PC-3 (cell line): ENCODE results near the gene CCRL2. TPM values are rescaled to one million over a fixed set of nuclear protein-coding genes. Genes with fewer than 3 reads are reported as not detected.

ENCODE experiments used
- ATAC-seq: fragments of 200-7000 bp; cut with Tn5 transposase; 2 replicates; pipeline ENCODE4 v1.9.1; 2020; ENCODE audit warnings: mild to moderate bottlenecking, moderate library complexity
- BruUV-seq: library from RNA; stranded (reverse); fragments of 400-500 nt; replicated peaks from 2 replicates; lab custom pipeline; 2021; lab: Mats Ljungman, UMichigan
- CTCF ChIA-PET: fragments of 300-600 bp; sonication (Branson Sonifier 250); formaldehyde crosslinking; loops from one replicate; lab custom pipeline; 2022; ENCODE audit warnings: antibody characterized with exemption; lab: Charles Lee
- POLR2A ChIA-PET: fragments of 300-600 bp; sonication (Branson Sonifier 250); formaldehyde crosslinking; loops from one replicate; lab custom pipeline; 2022; ENCODE audit warnings: antibody characterized with exemption; ENCODE audit not compliant: unreplicated experiment; lab: Charles Lee
- DNase-seq: peaks from one replicate; pipeline ENCODE4 v3.0.0-alpha.2; 2015
- H2AFZ ChIP-seq: fragments of 300-600 bp; sonication (generic); 2 replicates; pipeline ENCODE4 v1.6.0; 2016; ENCODE audit warnings: antibody characterized with exemption, low read length
- H3F3A ChIP-seq: fragments of 300-600 bp; sonication (generic); one replicate; pipeline ENCODE4 v1.6.0; 2017; ENCODE audit warnings: antibody characterized with exemption, low read length, control low read depth, mild to moderate bottlenecking; ENCODE audit not compliant: unreplicated experiment
- H3K27ac ChIP-seq: fragments of 300-600 bp; sonication (generic); 2 replicates; pipeline ENCODE4 v1.5.1; 2016; ENCODE audit warnings: mild to moderate bottlenecking, low read length
- H3K27me3 ChIP-seq: fragments of 300-600 bp; sonication (generic); 2 replicates; pipeline ENCODE4 v1.6.1; 2016; ENCODE audit warnings: low read length, mixed read lengths
- H3K36me3 ChIP-seq: fragments of 300-600 bp; sonication (generic); 2 replicates; pipeline ENCODE4 v1.6.1; 2016; ENCODE audit warnings: low read depth, mixed run types, low read length, mixed read lengths
- H3K4me1 ChIP-seq: fragments of 300-600 bp; sonication (generic); 2 replicates; pipeline ENCODE4 v1.5.1; 2016; ENCODE audit warnings: low read length; ENCODE audit not compliant: insufficient read depth
- H3K4me2 ChIP-seq: fragments of 300-600 bp; sonication (generic); 2 replicates; pipeline ENCODE4 v1.6.0; 2016; ENCODE audit warnings: low read length
- H3K4me3 ChIP-seq: fragments of 300-600 bp; sonication (generic); 2 replicates; pipeline ENCODE4 v1.5.1; 2016; ENCODE audit warnings: mild to moderate bottlenecking, low read length, mixed read lengths
- H3K79me2 ChIP-seq: fragments of 300-600 bp; sonication (generic); 2 replicates; pipeline ENCODE4 v1.6.1; 2017; ENCODE audit warnings: low read length, mixed read lengths
- H3K9ac ChIP-seq: fragments of 300-600 bp; sonication (generic); 2 replicates; pipeline ENCODE4 v1.6.0; 2016; ENCODE audit warnings: mild to moderate bottlenecking, low read length
- H3K9me2 ChIP-seq: fragments of 300-600 bp; sonication (generic); replicated peaks from 2 replicates; pipeline ENCODE4 v1.6.1; 2016; ENCODE audit warnings: mixed run types, low read length, mixed read lengths
- H3K9me3 ChIP-seq: fragments of 300-600 bp; sonication (generic); 2 replicates; pipeline ENCODE4 v1.6.1; 2016; ENCODE audit warnings: low read length, mixed read lengths
- H4K20me1 ChIP-seq: fragments of 300-600 bp; sonication (generic); 2 replicates; pipeline ENCODE4 v1.6.1; 2016; ENCODE audit warnings: low read length, mixed read lengths
- EZH2 ChIP-seq: fragments of 300-600 bp; sonication (generic); IDR thresholded peaks from one replicate; pipeline ENCODE4 v1.6.1; 2017; ENCODE audit warnings: antibody characterized with exemption, mild to moderate bottlenecking, low read length; ENCODE audit not compliant: unreplicated experiment
- EZH2phosphoT487 ChIP-seq: fragments of 300-600 bp; sonication (generic); IDR thresholded peaks from 2 replicates; pipeline ENCODE4 v1.6.1; 2018; ENCODE audit warnings: mild to moderate bottlenecking, antibody characterized with exemption, low read length, borderline replicate concordance
- intact Hi-C: fragments of 100-400 bp; cut with micrococcal nuclease; formaldehyde crosslinking; loops from 2 replicates; pipeline ENCODE4 v1.9.0; 2023
- total RNA-seq: library from RNA; depleted of rRNA; stranded (reverse); fragments of >200 nt; gene quantifications from 2 replicates; pipeline ENCODE4 v1.2.3, GENCODE V29; 2014; rRNA removed
- TF ChIP-seq, protein P1 (sequence below): fragments of 300-600 bp; sonication (generic); conservative IDR thresholded peaks from 2 replicates; pipeline ENCODE4 v1.5.1; 2017; ENCODE audit warnings: antibody characterized with exemption, low read depth, mild to moderate bottlenecking, low read length

The CCRL2 gene
- total RNA-seq, 1 experiment from 2014 or later, result 5.5 TPM

DNA sequence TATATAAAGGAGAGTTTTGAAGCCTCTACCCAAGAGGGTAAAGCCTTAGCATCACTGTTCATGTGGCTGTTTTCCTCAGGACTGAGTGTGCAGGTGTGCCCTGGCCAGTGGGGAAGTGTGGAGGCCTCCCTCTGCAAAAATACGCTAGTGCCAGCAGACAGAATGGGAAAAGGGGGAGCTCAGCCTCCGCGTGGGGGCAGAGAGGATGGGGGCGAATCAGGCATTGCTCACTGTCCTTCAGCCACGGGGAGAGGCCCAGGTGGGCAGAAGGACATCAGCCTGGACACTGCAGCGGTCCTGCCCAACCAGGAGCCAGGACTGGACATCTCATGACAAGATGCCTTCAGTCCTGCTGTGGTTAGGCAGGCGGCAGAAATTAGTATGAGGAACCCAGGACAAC, 47.5 kb downstream of the CCRL2 start:
- H3F3A ChIP-seq, result no peaks in the 10 kb centered on the region
- H3K79me2 ChIP-seq, result no peaks in the 10 kb centered on the region
- no peak for DNase-seq
- H3K4me3 ChIP-seq, result no peak overlapping the region
- no peak overlapping the region for H2AFZ ChIP-seq
- intact Hi-C loops, result no loop called here
- no peaks in the 10 kb centered on the region for H3K4me1 ChIP-seq
- H3K36me3 ChIP-seq, result no peaks in the 10 kb centered on the region
- no peak overlapping the region for H3K9ac ChIP-seq
- CTCF ChIA-PET, result no interaction called here
- no peaks in the 10 kb centered on the region for H3K9me2 ChIP-seq
- ATAC-seq, result no peak
- H3K4me2 ChIP-seq, result no peak overlapping the region
- H4K20me1 ChIP-seq, result no peaks in the 10 kb centered on the region
- no peaks in the 10 kb centered on the region for H3K9me3 ChIP-seq
- H3K27ac ChIP-seq, result no peak overlapping the region
- POLR2A ChIA-PET, result interaction anchor here (0.6 kb wide), 1 partner anchor 460 kb away, joined by 6 read pairs; no protein-coding TSS in a partner anchor
- no TSS peak for BruUV-seq
- TF ChIP-seq, protein P1, sequence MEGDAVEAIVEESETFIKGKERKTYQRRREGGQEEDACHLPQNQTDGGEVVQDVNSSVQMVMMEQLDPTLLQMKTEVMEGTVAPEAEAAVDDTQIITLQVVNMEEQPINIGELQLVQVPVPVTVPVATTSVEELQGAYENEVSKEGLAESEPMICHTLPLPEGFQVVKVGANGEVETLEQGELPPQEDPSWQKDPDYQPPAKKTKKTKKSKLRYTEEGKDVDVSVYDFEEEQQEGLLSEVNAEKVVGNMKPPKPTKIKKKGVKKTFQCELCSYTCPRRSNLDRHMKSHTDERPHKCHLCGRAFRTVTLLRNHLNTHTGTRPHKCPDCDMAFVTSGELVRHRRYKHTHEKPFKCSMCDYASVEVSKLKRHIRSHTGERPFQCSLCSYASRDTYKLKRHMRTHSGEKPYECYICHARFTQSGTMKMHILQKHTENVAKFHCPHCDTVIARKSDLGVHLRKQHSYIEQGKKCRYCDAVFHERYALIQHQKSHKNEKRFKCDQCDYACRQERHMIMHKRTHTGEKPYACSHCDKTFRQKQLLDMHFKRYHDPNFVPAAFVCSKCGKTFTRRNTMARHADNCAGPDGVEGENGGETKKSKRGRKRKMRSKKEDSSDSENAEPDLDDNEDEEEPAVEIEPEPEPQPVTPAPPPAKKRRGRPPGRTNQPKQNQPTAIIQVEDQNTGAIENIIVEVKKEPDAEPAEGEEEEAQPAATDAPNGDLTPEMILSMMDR, result no peak
- TF ChIP-seq EZH2phosphoT487 (no peak), EZH2 (no peak)
- no peaks in the 10 kb centered on the region for H3K27me3 ChIP-seq

DNA sequence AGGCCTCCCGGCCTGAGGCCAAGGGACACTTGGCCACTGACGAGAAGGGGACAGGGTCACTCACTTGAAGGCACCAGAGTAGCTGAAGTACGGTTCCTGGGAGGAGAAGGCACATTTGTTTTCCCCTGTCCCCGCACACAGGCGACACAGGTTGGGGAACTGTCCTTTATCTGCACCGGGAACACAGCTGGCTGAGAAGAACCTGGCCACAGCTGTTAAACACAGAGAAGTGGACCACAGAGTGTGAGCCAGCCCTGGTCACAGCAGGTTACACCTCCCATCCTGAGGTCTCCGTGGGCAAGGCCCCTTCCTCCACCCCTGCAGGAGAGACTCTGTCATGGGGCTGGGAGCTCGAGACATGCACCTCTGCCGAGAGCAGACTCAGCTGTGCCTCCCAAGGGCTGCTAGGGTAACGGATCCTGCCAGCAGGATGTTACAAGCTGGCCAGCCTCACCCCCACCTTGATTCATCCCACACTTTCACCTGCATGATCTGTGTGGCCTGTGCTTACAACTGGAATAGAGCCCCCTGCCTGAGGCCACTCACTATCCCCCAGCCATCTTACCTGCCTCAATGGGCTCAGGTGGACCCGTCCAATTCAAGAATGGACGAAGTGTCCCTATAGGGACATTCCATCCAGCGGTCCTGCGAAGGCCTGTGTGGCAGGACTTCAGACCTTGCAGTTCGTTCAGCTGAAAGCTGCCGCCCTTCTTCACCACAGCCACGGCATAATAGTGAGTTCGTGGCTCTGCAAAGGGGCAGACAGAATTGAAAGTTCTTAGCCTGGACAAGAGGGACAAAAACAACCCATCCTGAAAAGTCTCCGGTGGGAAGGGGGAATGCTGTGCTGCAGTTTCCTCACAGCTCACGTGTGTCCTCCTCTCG, 48.4 kb downstream of the CCRL2 start:
- CTCF ChIA-PET, result no interaction called here
- intact Hi-C loops, result no loop called here

DNA sequence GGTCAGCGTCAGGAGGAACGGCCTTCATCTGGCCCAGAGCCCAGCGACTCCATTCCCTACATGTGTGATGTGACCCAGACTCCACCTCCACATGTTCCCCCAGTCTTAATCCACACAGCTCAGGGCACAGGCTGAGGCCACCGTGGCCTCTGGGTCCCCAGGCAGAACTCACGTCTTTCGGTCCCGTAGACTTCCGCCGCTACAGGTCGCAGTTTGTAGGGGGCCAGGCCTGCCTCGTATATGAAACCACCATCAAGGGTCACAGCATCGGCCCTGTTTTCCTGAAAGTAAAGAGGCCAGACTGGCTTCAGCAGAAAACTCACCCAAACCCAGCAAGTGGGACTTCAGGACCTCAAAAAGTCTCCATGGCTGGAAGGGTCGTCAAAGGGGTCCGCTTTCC, 49.1 kb downstream of the CCRL2 start:
- Histone ChIP-seq H3K9ac (no peak overlapping the region), H3F3A (no peaks in the 10 kb centered on the region), H3K36me3 (no peaks in the 10 kb centered on the region), H3K4me1 (no peaks in the 10 kb centered on the region), H3K4me2 (no peak overlapping the region), H3K79me2 (no peaks in the 10 kb centered on the region), H3K27me3 (no peaks in the 10 kb centered on the region), H2AFZ (no peak overlapping the region), H3K9me2 (no peaks in the 10 kb centered on the region), H3K9me3 (no peaks in the 10 kb centered on the region), H4K20me1 (no peaks in the 10 kb centered on the region), H3K4me3 (no peak overlapping the region), H3K27ac (no peak overlapping the region)
- ChIA-PET POLR2A (no interaction called here), CTCF (no interaction called here)
- ATAC-seq (no peak), DNase-seq (no peak)
- TF ChIP-seq EZH2phosphoT487 (no peak), EZH2 (no peak)
- TF ChIP-seq, protein P1, result no peak
- intact Hi-C loops, result no loop called here
- BruUV-seq, result no TSS peak

More for the DNA sequence above, 48.4 kb downstream of the CCRL2 start:
- no peaks in the 10 kb centered on the region for H3K9me3 ChIP-seq
- H3K9me2 ChIP-seq, result no peaks in the 10 kb centered on the region
- no peak overlapping the region for H3K9ac ChIP-seq
- POLR2A ChIA-PET, result interaction anchor here (0.6 kb wide), 1 partner anchor 459 kb away, joined by 6 read pairs; no protein-coding TSS in a partner anchor
- H3F3A ChIP-seq, result no peaks in the 10 kb centered on the region
- H3K4me1 ChIP-seq, result no peaks in the 10 kb centered on the region
- DNase-seq, result no peak
- no peak overlapping the region for H2AFZ ChIP-seq
- H3K4me2 ChIP-seq, result no peak overlapping the region
- H3K27ac ChIP-seq, result no peak overlapping the region
- no peaks in the 10 kb centered on the region for H3K79me2 ChIP-seq
- H4K20me1 ChIP-seq, result no peaks in the 10 kb centered on the region
- BruUV-seq, result no TSS peak
- TF ChIP-seq EZH2, result no peak
- H3K27me3 ChIP-seq, result no peaks in the 10 kb centered on the region
- no peak overlapping the region for H3K4me3 ChIP-seq
- H3K36me3 ChIP-seq, result no peaks in the 10 kb centered on the region
- ATAC-seq, result no peak

Other genes starting within 250 kb of the CCRL2 start
- 0.15 TPM in 1 of 2 replicates, not detected in the other for gene CCR1, start 198.9 kb upstream of the CCRL2 start, total RNA-seq
- gene CCR3, start 164.8 kb upstream of the CCRL2 start, total RNA-seq, result 0.22 TPM in 1 of 2 replicates, not detected in the other
- not detected in 2 replicates for gene CCR2, start 53.1 kb upstream of the CCRL2 start, total RNA-seq
- gene CCR5, start 36.3 kb upstream of the CCRL2 start, total RNA-seq, result not detected in 2 replicates
- not detected in 2 replicates for gene LTF, start 57.6 kb downstream of the CCRL2 start, total RNA-seq
- gene RTP3, start 90.7 kb downstream of the CCRL2 start, total RNA-seq, result not detected in 2 replicates
- 0.26 and 0.35 TPM in 2 replicates for gene LRRC2, start 159.0 kb downstream of the CCRL2 start, total RNA-seq
- gene FAM240A, start 205.3 kb downstream of the CCRL2 start, total RNA-seq, result not detected in 2 replicates